Ramos (cell line): ENCODE measurements around the gene FGB.

Experiments
- in situ Hi-C: fragments of 300-500 bp; cut with MboI; formaldehyde crosslinking; loops from one replicate; pipeline ENCODE4 v1.14.3; 2022; ENCODE audit warnings: low sequenced_read_pairs; ENCODE audit not compliant: unreplicated experiment

FGB gene

GRCh38 chr4:154562697-154563254 is at the start of gene FGB:
TSS of gene FGB (plus strand) at chr4:154563011. CDS start at chr4:154563019, 8 bp downstream.
- in situ Hi-C loops, result loop anchor here (25.0 kb wide), 1 partner anchor 800 kb away; no protein-coding TSS in a partner anchor

GRCh38 chr4:154516318-154517029 is 46.3 kb upstream of the FGB start:
- in situ Hi-C loops, result no loop called here

GRCh38 chr4:154517591-154517990 is 45.2 kb upstream of the FGB start:
- in situ Hi-C loops, result no loop called here

- in situ Hi-C loops, result no loop called here
These were observed 43.6 kb upstream of the FGB start for GRCh38 chr4:154519214-154519613.

GRCh38 chr4:154521607-154522006 is 41.2 kb upstream of the FGB start:
- in situ Hi-C loops, result no loop called here

GRCh38 chr4:154526151-154526550 is 36.7 kb upstream of the FGB start:
- in situ Hi-C loops, result no loop called here

GRCh38 chr4:154527308-154527707 is 35.5 kb upstream of the FGB start:
- in situ Hi-C loops, result no loop called here

- in situ Hi-C loops, result no loop called here
These were observed 33.9 kb upstream of the FGB start for GRCh38 chr4:154528869-154529268.

- in situ Hi-C loops, result no loop called here
These were observed 32.9 kb upstream of the FGB start for GRCh38 chr4:154529728-154530519.

GRCh38 chr4:154534296-154534695 is 28.5 kb upstream of the FGB start:
- in situ Hi-C loops, result no loop called here

GRCh38 chr4:154542271-154542879 is 20.4 kb upstream of the FGB start:
- in situ Hi-C loops, result no loop called here

- in situ Hi-C loops, result no loop called here
These were observed 17.1 kb upstream of the FGB start for GRCh38 chr4:154545689-154546088.

- in situ Hi-C loops, result loop anchor here (10.0 to 25.0 kb wide), 2 partner anchors 65 to 812 kb away; partner anchors contain the start of gene FGG
These were observed 12.7 kb upstream of the FGB start, which contains the start of gene PLRG1 for GRCh38 chr4:154549894-154550790. TSS of gene PLRG1 (minus strand) at chr4:154550400. CDS start at chr4:154550308, 92 bp downstream.

- in situ Hi-C loops, result loop anchor here (10.0 to 25.0 kb wide), 2 partner anchors 63 to 810 kb away; partner anchors contain the start of gene FGG
These were observed 10.7 kb upstream of the FGB start for GRCh38 chr4:154551872-154552686.

GRCh38 chr4:154559141-154559493 is 3.7 kb upstream of the FGB start:
- in situ Hi-C loops, result loop anchor here (10.0 to 25.0 kb wide), 2 partner anchors 56 to 803 kb away; partner anchors contain the start of gene FGG

GRCh38 chr4:154559494-154560418 is 3.1 kb upstream of the FGB start:
- in situ Hi-C loops, result loop anchor here (10.0 to 25.0 kb wide), 2 partner anchors 55 to 803 kb away; partner anchors contain the start of gene FGG

GRCh38 chr4:154560419-154560801 is 2.4 kb upstream of the FGB start:
- in situ Hi-C loops, result loop anchor here (25.0 kb wide), 1 partner anchor 802 kb away; no protein-coding TSS in a partner anchor
